NCI-H146 treated with DMSO at 0.1 percent for 48 hours (cell line): ENCODE measurements around the gene PRKAR1B.
"Not testable (repeated sequence)": the region's sequence is repeated elsewhere in the genome, so short reads cannot be mapped to it uniquely, and the experiment has no call there.

Source experiments
- DNase-seq: peaks from one replicate; lab custom pipeline; 2025; ENCODE audit not compliant: unreplicated experiment; lab: John Stamatoyannopoulos, UW

PRKAR1B gene

DNA sequence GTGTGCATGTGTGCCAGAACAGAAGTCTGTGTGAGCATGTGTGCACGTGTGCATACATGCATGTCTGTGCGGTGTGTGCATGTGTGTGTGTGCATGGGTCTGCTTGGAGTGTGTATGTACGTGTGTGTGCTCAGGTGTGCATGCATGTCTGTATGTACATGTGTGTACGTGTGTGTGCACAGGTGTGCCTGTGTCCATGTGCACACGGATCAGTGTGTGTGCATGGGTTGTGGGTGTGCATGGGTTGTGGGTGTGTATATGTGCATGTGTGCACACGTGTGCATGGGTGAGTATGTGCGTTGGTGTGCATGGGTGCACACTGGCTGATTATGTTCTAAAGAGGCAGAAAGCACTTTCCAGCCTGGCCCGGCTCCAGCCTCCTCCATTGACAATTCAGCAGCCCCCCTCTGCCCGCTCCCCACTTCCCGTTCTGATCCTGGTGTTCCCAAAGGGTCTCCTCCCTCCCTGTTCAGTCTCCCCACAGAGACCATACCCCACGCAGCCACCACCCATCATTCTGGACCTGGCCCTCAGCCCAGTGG, 163.4 kb downstream of the PRKAR1B start:
- DNase-seq, result no peak

DNA sequence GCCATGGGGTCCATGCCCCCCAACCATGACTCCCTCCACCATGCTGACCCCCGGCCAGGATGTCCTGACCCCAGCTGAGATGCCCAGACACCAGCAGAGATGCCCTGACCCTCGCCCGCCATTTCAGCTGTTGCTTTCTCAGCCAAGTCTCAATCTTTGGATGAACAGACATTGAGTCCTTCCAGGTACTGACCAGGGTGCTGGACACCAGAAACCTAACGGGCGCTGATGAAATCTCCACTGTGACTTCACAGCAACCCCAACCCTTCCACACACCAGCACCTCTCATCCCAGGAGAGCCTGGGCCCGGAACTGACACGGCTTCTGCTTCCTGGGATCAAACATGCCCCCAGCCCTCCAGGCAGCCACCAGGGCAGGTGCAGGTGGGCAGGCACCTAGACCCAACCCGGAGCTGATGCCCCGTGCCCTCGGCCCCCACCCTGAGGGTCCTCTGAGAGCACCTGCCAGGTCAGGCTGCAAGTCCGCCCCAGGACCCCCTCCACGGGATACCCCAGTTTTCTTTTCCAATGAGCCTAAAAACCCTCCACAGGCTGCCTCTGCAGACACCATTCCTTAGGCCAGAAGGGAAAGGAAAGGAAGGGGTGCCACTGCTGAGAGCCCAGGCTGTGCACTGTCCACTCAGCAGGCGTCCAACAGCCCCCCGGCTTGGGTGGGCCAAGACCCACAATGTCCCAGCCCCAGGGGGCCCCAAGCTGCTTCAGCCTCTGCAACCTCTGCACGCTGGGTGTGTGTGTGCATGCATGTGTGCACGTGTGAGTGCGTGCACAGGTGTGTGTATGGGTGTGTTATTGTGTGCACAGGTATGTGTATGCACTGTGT, 164.1 kb downstream of the PRKAR1B start:
- DNase-seq, result no peak

DNA sequence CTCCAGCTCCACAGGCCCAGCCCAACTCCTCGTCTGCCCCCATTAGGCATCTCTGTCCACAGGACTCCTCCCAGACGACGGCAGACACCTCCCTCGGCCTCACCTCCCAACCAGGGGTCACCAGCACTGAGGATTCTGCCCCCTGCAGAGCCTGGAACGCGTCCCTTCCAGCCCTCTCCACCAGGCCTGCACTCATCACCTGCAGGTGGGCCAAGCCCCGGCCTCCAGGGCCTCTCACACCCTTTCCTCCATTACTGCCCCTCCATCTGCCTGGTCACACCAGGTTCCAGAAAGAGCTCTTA, 164.8 kb downstream of the PRKAR1B start:
- no peak for DNase-seq

DNA sequence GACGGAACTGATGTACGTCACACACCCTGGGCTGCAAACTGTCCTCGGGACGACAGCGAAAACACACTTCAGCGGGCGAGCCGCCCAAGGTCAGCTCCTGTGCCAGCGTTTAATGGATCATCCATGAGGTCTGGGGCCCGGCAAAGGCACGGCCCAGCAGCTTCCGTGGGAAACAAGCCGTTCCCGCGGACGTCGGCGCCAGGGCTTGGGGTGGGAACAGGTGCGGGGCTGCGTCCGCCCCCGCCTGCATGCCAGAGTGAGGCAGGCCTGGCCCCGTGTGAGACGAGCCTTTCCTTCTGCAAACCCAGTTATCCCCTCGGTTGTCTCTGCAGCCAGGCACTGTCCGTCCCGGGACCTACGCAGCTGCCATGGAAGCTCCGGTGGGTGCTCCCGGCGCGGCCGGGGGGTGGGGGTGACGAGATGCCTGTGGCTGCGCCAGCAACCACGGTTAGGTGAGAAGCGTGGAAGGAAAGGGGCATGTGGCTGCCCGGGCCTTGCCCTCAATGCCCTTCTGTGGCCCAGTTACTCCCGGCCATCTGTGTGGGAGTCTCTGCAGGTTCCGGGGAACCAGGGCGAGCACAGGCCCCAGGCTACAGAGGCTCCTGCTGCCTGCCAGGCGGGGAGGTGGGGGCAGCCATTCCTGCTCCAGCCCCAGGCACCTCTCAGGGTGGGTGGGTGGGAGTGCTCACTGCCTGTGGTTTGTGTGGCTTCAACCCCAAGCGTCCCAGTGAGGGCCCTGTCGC, 165.3 kb downstream of the PRKAR1B start:
- DNase-seq, result no peak

DNA sequence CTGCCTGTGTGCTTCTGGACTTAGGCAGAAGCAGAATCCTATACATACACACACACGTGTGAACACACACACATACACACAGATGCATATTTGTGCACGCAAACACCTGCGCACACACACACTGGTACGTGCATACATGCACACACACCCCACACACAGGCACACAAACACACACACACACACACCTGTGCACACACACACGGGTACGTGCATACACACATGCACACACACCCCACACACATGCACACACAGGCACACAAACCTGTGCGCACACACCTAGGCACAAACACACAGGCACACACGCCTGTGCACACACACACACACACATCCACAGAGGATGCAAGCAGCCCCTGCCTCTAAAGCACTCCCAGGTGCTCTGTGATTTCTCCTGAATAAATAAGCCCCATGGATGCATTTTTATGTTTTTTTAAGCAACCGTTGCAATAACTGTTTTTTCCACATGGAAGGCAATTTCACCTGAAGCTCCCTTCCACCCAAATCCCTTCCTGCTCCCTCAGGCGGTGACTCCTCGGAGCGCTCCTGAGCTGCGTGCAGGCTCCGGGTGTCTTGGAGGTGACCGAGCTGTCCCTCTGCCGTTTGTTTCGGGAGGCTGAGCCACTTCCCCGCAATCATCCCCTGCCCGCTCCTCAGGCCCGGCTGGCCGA, 166.0 kb downstream of the PRKAR1B start:
- no peak for DNase-seq

DNA sequence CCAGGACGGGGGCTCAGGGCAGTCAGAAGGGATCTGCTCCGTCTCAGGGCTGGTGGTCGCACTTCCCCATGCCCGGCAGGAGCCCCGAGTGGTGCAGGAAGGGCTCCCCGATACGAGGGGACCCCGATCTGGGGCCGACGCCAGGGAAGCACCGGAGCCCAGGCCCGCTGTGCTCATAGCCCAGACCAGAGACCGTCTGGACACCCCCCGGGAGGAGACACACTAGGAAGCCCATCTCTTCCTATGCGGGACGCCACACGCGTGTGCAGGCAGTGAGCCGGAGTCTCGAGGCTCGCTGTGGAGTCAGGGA, 167.7 kb downstream of the PRKAR1B start:
- no peak for DNase-seq

DNA sequence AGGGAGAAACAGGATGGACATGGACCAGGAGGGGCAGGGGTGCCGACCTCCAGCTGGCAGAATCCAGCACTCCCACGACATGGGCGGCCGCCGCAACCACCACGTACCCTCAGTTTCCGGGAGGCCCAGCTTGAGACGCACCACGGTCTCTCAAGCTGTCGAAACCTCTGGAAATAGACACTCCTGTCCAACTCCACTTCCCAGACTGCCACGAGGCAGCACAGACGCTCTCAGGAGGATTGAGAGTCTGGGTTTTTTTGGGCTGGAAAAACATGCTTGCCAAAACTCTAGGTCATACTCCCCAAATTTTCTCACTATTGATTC, 169.6 kb downstream of the PRKAR1B start:
- DNase-seq, result no peak

DNA sequence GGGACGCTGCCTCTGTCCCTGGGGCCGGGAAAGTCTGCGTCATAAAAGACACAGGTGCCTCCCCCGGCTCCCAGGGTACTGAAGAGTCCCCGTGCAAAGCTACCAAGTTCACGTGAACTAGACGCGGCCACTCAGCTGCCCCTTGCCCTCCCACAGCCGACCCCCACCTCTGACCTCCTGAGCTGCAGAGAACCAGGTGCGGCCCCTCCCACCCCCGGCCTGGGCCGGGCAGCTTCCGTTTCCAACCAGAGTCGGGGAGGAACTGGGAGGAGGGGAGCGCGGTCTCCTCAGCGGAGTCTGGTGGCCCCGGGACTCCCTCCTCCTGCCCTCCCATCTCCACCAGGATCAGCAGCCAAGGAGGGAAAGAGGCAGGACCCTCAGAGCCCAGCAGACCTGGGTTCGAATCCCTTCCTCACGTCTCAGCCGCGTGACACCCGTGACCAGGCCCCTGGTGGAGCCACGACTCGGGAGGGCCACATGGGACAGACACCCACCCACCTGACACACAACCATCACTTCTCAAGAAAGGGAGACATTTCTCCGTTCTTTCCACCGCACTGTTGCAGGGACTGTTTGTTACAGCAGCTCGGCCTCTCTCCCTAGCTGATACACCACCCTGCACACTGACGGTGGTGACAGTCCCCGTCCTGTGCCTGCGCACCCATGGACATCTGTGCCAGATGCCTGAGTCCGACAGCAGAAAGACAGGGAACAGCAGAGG, 170.1 kb downstream of the PRKAR1B start:
- DNase-seq, result no peak

DNA sequence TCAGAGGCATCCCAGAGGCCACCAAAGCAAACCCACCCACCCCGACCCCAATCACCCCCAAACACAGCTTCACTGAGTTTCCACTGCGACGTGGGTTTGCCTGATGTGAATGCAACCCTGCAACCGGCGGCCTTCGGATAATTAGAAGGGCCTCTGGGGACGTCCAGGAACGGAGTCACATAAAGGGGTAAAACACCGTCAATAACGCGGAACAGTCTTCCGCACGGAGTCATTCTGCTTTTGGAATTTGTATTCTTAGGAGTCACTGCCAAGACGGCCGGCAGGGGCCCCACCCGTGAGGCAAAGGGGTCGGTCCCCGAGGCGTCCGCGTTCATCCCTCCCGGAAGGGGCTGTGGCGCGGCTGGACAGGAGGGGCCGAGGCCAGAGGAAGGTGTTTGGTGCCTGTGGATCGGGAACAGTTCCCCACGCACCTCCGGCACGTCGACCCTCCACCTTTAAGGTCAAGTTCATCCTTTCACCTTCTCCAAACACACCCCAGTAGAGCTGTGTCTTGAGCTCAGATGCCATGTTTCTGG, 170.7 kb downstream of the PRKAR1B start:
- no peak for DNase-seq

DNA sequence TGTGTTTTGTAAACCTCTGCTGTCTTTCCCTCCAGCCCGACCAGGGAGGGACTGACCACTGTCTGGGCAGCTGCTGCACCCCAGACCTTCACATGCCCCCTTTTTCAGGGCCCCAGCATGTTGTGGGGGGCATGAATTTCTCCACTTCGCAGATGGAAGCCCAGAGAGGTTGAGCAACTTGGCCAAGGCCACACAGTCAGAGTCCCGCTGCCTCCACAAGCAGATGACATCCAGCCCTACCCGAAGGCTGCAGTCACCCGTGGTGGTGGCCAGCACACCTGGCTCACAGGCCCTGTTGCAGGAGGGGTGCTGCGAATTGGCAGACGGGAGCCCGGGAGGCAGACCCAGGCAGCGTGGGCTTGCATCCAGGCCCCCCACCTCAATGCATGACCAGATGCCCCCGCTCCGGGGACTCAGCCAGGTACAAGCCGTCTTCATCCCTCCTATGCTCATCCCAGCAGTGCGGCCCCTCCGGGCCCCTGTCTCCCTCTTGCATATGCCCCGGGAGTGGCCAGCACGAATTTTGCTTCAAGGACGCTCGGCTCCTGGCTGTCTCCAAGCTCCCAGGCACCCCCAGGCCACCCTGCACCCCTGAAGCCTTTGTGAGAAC, 171.4 kb downstream of the PRKAR1B start:
- no peak for DNase-seq

DNA sequence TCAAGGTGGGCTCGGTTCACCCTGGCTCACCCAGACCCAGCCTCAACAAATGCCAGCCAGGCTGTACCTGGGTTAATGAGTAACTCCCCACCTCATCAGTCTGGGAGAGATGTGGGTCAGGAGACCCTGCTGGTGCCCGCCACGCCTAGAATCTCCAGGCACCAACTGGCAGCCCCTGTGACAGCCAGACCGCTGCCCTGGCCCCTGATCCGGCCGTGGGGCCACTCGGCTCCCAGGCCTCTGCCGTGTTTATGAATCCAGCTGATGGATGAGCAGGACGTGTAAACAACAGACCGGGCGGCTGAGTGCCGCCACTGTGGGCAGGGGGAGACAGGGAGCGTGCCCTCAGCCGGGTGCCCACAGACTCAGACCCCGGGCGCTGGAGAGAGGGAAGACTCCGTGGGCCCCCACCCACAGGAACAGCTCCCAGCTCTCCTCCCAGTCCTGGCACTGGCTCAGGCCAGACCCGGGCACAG, 173.4 kb downstream of the PRKAR1B start:
- DNase-seq, result no peak

DNA sequence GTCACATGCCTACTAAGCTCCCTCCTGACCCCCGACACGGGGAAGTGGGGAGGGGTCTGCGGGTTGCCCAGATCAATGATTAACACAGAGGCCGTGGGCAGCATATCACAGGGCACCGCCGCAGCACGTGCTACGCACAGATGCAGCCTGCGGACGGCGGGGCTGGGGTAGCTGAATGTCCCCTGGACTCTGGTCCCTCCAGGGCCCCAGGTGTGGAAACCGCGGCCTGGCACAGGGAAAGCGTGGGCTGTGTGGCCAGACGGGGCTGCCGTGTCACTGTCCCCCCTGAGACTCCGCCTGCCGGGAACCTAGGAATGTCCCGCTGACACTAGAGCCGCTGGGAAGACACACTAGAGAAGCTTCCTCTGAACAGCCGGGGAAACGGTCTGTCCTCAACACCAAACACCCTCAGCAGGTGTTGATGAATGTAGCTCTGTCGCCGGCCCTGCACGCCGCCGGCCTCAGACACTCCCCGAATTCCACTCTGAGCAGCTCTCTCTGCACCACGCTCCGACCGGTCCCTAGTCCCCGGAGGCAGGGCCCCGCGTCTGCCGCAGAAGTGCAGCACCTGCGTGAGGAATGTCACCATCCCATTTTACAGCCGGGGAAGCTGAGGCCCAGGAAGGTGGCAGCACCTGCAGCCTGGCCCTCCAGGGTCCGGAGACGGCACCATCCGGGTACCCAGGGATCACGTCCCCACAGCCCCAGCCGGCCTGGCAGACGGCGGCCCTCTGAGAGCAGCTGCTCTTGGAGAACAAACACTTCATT, 174.0 kb downstream of the PRKAR1B start:
- DNase-seq, result no peak

DNA sequence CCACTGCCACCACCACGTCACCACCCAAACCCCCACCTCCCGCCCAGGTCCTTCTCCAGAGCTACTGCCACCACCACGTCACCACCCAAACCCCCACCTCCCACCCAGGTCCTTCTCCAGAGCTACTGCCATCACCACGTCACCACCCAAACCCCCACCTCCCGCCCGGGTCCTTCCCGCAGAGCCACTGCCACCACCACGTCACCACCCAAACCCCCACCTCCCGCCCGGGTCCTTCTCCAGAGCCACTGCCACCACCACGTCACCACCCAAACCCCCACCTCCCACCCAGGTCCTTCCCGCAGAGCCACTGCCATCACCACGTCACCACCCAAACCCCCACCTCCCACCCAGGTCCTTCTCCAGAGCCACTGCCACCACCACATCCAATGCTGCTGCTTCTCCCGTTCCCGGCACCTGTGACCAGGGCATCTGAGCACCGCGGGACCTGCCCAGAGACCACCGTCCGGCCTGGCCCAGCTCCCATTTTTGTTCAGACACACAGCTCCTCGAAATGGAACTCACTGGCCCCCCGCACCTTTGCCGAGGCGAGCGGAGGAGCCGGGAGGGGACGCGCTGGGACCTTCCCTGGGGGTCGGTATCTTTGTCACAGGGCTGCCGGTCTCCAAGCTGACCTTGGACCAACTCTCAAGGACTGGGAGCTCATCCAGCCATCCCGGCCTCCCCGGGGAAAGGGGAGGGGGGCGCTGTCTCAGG, 174.8 kb downstream of the PRKAR1B start:
- not testable (repeated sequence) for DNase-seq

DNA sequence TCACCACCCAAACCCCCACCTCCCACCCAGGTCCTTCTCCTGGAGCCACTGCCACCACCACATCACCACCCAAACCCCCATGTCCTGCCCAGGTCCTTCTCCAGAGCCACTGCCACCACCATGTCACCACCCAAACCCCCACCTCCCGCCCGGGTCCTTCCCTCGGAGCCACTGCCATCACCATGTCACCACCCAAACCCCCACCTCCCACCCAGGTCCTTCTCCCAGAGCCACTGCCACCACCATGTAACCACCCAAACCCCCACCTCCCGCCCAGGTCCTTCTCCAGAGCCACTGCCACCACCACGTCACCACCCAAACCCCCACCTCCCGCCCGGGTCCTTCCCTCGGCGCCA, 175.5 kb downstream of the PRKAR1B start:
- DNase-seq, result not testable (repeated sequence)

DNA sequence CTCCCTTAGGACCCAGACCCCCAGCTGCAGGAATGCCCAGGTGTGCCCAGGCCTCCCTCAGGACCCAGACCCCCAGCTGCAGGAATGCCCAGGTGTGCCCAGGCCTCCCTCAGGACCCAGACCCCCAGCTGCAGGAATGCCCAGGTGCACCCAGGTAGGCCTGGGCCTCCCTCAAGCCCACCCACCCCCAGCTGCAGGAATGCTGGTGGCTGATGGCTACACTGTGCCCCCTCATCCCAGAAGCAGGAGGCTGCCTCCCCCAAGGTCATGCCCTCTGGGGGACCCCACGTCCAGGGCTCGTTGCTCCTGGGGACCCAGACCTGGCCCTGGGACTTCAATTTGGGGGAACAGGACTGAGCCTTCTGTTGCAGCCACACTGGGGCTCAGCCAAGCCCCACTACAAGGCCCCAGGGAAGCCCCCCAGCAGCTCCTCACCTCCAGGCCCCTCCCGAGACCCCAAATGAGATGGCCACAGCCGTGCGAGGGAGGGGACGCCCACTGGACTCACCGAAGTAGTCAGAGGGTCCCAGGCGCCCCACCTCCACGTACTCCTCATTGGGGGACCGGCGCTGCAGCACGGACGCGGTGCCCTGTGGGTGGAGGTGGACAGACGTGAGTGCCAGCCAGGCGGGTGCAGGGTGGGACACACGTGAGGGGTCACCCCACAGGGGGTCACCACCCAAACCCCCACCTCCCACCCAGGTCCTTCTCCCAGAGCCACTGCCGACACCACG, 176.0 kb downstream of the PRKAR1B start:
- no peak for DNase-seq

DNA sequence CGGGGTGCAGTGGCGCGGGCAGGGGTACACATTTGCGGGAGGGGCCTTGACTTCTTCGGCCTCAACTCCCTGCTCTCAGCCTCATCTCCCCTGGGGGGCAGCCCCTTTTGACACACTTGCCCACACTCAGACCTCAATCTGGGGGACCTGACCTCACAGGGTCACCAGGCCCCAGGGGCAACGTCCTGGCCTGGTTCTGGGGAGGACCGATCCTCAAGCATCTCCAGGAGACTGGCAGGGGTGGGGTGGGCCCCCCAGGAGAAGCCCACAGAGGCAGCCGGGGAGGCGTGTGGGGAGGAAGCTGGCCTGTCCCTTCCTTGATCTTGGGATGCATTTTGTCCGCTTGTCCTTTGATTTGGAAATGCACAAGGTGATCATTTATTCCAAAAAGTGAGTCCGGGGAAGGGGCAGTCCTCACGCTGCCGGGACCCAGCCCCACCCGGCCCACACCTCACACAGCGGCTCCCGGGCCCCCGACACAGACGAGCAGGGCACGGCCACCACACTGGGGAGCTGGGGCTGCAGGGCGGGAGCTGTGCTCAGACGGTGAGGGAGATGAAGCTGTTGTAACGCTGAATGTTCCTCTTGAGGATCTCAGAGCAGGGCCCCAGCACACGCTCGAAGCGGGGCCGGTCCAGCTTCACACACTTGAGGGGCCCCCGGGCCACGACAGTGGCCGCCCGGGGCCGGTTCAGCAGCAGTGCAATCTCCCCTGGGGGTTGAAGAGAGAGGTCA, 177.0 kb downstream of the PRKAR1B start:
- no peak for DNase-seq

DNA sequence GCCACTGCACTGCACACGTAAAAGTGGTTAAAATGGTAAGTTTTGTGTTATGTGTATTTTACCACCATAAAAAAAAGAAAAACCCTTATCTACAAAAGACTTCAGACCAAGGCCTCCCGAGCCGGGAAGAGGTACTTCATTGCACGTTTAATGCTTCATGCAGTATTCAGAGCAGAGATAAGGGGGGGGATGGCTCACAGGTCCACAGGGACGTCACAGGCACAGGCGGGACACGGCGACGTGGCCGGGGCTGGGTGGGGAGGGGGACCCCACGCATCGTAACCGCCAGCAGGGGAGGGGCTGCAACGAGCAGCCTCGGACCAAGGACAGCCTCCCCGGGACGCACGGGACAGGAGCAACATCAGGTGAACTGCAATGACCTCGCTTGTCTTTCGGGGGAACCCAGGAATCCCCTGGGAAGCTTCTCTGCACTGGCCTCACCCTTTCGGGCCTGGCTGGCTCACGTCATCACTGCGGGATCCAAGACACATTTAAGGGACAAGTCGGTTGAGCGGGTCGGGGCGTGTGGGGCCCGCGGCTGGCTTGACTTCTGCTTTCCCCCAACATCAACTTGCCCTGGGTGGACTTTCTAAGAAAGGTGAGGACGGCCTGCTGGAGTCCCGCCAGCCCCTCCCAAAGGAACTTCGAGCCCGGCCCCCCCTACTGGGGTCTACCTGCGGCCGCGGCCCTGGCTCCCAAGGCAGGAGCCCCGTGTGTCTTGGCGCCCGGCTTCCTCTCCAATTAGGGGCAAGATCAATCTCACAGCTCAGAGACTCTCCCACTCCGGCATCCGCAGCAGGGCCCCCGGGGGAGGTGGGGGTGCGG, 177.8 kb downstream of the PRKAR1B start:
- DNase-seq, result no peak
